A549 treated with AZD9567 at 1 μM for 4 hours (cell line): Measurements from ENCODE around the gene CRISP3. TPM values are rescaled to one million over a fixed set of nuclear protein-coding genes. Genes with fewer than 3 reads are reported as not detected.

Experiments used
- total RNA-seq: library from RNA; stranded (reverse); fragments of 200-300 nt; extraction: Qiagen RNA extraction; gene quantifications from 5 replicates; pipeline ENCODE4 v1.2.3, GENCODE V29; 2022; ENCODE audit not compliant: insufficient read depth

CRISP3 gene, protein sequence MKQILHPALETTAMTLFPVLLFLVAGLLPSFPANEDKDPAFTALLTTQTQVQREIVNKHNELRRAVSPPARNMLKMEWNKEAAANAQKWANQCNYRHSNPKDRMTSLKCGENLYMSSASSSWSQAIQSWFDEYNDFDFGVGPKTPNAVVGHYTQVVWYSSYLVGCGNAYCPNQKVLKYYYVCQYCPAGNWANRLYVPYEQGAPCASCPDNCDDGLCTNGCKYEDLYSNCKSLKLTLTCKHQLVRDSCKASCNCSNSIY
- total RNA-seq: not detected in 5 replicates

DNA sequence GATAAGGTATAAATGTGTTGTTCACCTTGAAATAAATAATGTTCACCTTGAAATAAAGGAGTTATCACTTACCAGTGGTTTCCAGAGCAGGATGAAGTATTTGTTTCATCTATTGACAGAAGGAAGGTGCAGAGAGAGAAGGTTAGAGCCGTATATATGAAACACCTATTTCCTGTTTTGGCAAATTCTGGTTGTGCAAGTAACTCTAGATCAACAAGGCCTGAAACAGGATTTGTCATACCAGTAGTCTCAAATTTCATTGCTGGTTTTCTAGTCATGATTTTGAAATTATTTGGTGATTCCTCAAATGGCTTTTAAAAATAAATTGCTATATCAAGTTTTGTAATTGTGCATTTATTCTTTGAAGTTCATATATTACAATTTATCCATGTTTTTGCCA, at the start of gene CRISP3:
TSS of gene CRISP3 (minus strand) at position 130 of the 400 bp plus-strand sequence. CDS start at position 109, 21 bp downstream.

DNA sequence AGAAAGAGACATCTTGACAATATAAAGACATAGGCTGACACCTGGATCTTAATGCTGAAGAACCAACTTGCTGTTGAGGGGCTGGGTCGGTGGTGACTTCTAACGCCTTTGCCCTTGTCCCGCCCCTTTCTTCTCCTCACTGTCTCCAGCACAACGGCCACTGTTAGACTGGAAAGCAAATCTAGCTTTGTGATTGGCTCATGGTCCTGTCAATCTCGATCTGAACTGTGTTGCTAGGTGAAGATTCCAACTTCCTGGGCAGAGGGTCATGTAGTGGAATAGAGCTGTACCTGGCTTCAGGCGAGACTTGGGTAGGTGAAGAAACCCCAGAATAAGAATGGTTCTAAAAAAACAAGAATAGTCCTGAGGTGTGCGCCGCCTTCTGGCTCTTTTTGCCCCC, 43.0 kb upstream of the CRISP3 start, which contains the start of gene PGK2:
TSS of gene PGK2 (minus strand) at position 110 of the 400 bp plus-strand sequence. CDS start at position 12, 98 bp downstream.

DNA sequence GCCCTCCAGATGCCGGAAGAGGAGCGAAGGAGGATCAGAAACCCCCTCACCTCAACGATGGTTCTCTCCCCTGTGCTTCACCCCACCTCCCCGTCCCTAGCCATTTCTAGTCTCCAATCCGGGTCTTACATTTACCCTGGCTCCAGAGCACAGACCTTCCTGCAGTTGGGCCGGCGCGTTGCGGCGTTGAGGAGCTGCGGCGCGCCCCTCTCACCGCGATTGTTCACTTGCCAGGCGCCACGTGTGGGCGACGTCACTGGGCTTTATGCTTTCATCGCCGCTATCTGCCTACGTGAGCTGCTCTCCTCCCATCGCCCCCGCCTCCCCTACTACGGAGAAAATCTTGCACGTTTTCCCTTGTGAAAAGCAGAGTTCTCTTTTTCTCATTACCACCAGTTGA, 30.8 kb downstream of the CRISP3 start, which contains the start of gene CRISP2:
TSS of gene CRISP2 (minus strand) at position 198 of the 400 bp plus-strand sequence. CDS start 4,347 bp downstream, outside the sequence.

Other genes with a start within 250 kb of the CRISP3 start
- not detected in 5 replicates for gene GLYATL3, start 244.5 kb downstream of the CRISP3 start, total RNA-seq
- 9.2 to 12.0 TPM (median 10.5 TPM) in 5 replicates for gene C6orf141, start 193.7 kb downstream of the CRISP3 start, total RNA-seq
- gene RHAG, start 107.5 kb downstream of the CRISP3 start, total RNA-seq: 0.03 to 0.07 TPM (median 0.05 TPM) in 3 of 5 replicates, not detected in the others
- not detected in 5 replicates for gene CRISP2, start 30.8 kb downstream of the CRISP3 start, total RNA-seq
- gene PGK2, start 42.9 kb upstream of the CRISP3 start, total RNA-seq: not detected in 5 replicates
- not detected in 5 replicates for gene CRISP1, start 122.1 kb upstream of the CRISP3 start, total RNA-seq
- not detected in 5 replicates for gene DEFB114, start 219.8 kb upstream of the CRISP3 start, total RNA-seq
- not detected in 5 replicates for gene DEFB113, start 225.2 kb upstream of the CRISP3 start, total RNA-seq